GM21381 (cell line): ENCODE data around the gene CDK1.
A peak's percentile ranks its signal among the peaks of the same experiment; 100 is the strongest.

Experiments
- ATAC-seq: cut with Tn5 transposase; IDR thresholded peaks from one replicate; pipeline ENCODE4 v1.9.1; 2021; ENCODE audit warnings: mild to moderate bottlenecking, moderate library complexity; ENCODE audit not compliant: unreplicated experiment

CDK1 gene

DNA sequence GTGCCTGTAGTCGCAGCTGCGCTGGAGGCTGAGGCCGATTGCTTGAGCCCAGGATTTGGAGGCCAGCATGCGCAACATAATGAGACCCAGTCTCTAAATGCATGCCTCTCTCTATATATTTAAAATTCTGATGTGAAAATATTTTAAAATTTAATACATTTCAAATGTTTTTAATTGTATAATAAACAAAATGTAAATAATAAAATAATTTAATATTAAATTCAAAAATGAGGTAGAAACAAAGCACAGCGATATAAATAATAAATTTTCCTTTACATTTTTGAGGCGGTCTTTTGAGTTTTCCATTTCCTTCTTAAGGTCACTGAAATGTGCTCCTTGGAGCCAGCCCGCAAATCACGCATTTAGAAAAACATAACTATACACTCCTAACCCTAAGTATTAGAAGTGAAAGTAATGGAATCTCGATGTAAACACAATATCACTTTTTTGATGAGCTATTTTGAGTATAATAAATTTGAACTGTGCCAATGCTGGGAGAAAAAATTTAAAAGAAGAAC lies 523 bp upstream of the CDK1 start:
- ATAC-seq: peak; percentile 1

DNA sequence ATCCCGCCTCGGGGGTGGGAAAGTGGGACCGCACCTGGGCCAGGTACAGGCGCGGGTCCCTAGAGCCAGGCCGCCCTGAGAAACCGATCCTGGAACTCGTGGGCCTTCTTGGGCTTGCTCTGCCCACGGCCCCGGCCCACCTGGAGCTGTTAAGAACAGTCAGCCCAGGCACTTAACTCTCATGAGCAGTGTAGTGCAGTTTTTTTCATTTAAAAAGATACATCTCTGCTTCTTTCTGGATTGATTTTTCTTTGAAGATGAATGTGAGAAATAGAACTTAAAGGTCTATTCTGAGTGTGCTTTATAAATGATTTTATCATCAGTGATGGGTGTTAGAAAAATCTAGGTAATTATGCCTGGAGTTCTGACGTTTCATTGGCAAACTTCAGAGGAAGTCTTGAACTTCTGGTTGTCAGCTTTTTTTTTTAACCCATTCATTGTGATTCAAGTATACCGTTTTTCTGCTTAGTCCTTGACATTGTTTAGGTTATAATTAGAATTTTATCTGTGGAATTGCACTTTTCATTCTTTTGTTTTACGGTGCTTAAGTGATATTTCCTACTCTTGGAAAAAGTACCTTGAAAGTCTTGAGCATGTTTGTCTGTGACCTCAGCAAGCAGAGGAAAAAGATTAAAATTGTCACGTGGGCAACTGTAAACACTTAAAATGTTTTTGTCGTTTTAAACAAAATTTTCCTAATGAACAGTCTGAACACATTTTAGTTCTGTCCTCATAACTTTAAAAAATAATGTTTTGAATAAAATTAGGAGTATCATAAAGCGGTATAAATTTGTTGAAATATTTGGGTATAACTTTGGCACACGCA lies 906 bp downstream of the CDK1 start:
- ATAC-seq: peak; percentile 15

DNA sequence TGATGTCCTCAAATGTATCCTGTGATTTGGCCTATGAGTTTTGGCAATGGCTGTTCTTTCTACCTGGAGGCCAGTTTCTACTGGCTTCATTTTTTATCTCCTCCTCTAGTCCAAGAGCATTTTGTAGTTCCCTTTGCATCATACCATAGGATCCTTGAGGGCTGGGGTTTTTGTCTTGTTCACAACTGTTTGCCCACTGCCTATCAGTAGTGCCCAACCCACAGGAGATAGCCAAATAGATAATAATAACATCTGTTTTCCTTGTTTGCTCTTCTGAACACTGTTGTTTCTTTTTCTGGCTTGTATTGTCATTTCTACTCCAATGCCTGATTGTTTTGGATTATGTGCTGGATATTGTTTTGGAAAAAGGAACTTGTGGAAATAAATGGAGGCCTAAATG lies 3.4 kb downstream of the CDK1 start:
- no peak for ATAC-seq

DNA sequence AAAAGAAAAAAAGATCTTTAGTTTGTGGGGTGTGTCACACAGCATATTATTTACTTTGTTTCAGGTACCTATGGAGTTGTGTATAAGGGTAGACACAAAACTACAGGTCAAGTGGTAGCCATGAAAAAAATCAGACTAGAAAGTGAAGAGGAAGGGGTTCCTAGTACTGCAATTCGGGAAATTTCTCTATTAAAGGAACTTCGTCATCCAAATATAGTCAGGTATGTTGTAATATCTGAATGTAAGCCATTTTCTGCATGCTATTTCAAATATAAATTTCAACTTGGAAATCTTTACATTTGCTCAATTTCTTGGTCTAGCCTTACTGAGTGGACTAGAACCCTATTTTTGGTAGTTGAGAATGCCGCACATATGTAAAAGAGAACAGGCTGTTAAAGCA lies 6.4 kb downstream of the CDK1 start:
- ATAC-seq: no peak

DNA sequence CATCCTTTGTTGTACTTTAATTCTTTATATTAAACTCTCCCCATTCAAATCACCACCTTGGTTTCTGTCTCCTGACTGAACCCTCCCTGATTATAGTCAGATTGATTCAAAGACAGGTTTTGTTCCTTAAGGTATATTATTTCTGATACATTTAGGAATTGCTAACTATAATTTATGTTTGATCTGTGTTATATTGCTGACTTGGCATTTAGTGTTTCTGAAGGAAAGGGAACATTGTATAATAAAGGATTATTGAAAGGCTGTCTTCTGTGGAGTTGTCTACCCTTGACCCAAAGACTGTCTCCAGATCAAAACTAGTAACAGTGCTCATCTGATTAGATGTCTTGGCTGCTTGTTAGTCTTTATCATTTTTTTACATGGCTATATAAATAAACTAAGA lies 10.3 kb downstream of the CDK1 start:
- no peak for ATAC-seq

DNA sequence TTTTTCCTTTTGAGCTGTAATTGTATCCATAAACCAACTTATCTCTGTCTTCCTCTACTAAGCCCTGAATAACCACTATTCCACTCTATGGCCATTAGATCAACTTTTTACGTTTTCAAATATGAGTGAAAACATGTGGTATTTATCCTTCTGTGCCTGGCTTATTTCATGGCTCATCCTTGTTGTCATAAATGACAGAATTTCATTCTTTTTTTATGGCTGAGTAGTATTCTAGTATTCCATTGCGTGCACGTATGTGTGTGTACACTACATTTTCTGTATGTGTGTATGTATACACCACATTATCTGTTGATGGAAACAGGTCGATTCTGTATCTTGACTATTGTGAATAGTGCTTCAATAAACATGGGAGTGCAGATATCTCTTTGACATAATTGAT lies 11.1 kb downstream of the CDK1 start:
- no peak for ATAC-seq

DNA sequence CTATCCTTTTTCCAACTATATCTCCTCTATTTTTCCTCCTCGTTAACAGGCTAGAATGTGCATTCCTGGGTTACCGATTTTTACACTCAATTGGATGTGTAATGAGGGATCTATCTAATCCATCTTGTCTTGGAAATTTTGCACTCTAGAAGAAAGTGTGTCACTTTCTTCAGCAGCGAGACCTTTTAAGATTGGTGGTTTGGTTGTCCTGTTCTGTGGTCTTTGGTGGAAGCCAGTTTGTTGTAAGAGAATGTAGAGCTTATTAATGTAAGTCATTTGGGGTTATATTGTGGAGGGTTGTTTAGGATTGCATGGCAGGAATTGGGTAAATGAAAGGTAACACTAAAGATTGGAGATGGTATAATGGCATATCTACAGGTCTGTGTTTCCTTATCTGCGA lies 16.7 kb downstream of the CDK1 start:
- ATAC-seq: no peak

DNA sequence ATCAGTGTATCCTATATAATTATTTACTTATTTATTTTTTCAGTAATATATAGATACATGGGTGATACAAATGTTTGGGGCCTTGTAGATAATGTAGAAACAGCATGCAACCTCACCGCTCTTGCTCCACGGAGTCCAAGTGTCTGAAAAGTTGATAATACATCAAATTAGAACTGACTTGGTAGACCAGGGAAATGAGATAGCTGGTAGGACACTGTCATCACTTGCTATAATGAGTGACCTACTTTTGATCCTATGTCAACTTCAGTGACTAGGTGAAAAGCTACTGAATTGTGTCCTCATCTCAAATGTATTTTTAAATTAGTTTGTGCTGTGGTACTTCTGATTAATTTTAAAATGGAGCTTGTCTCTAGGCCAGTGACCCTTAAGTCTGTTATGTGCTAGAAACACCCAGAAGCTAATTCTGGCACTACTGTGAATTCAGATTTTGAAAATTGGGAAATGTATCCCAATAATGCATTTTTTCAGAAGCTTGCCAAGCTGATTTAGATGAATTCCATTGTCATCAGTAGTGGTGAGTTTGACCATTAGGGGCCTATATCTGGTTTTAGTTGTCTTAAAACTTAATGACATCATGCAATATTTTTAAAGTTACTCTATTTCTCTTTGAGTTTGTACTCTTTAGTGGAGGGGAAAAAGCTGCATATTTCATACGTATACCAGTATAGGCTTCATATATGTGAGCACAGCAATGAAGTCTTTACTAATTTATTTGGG lies 17.4 kb downstream of the CDK1 start:
- no peak for ATAC-seq

DNA sequence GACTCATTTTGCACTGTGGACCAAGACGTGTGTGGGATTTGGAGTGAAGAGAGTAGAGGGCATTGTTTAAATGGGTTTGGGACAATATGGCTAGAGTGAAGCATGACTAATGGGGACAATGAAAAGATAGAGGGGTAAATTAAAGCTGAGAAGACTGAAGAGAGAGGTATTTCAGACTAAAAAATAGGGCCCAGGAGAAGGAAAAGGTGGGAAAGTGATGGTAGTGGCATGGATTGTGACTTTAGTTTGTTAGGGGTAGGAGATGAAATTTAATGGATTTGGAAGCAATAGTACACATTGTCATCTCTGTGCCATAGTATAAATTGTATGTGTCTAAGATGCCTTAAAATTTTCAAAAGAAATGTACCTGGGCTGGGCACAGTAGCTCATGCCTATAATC lies 18.2 kb downstream of the CDK1 start:
- ATAC-seq: no peak

DNA sequence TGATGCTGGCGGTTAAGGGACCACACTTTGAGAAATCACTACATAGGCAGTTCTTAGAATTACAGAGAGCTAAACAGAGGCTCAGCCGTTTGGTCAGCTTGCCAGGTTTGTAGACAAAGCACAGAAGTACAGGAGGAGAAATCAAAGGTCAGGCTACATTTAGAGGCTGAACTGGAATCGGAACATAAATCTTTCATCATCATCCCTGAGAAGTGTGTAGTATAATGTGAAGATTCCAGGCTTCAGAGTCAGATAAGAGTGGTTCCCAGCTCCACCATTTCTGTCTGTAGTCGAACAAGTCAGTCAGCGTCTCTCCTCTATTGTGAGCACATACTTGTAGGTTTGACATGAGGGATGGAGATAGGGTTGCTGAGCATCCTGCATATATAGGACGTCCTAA lies 18.9 kb downstream of the CDK1 start:
- ATAC-seq: no peak

DNA sequence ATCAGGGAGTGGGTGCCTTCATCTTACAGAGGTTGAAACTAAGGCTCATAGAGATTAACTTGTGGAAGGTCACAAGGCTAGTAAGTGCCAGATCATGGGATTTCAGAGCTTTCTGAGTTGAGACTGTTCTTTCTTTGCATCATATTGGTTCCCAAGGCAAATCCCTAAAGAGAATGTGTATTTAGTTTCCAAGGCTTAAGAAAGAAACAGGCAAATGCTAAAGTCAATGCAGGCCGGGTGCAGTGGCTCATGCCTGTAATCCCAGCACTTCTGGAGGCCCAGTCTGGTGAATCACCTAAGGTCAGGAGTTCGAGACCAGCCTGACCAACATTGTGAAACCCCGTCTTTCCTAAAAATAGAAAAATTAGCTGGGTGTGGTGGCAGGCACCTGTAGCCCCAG lies 19.8 kb downstream of the CDK1 start:
- ATAC-seq: no peak

DNA sequence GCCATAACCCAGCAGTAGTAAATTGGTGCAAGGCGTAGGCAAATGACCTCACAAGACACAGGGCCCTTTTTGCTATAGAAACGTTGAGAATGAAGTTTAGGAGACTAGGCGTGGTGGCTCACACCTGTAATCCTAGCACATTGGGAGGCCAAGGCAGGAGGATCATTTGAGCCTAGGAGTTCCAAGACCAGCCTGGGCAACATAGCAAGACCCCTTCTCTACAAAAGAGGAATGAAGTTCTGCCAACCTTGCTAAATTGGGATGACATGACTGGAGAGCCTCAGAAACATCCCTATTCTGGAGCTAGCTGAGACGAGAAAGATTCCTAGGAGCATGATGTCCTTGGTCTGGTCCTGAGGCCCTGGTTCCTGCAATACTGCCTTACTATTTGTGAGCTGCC lies 20.6 kb downstream of the CDK1 start:
- ATAC-seq: no peak

DNA sequence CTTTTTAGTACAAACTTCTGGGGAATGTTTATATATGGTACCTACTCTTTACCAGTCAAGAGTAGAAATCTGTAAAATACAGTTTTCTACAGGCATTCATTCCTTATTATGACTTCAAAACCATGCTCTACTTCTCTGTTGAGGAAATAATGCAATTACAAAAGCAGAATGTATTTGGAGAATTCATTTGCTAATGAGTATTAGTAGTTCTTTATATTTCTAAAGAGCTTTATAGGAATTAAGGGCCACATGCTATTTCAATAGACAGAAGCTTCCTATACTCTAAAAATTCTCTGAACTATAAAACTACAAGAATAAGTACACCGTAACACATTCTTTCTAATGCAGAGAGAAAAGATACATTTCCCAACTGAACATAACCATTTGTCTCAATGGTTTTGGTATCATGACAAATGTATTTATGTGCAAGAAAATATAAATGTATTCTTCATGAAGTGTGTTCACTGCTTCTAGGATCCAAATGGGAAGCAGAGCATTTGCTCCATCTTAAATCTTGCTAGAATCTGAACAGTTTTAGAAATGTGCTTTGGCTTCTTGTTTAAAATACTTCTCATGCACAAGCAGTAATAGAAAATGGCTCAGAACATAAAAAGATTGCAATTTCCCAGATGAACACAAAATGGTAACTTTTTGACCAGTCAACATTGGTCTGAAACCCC lies 21.8 kb downstream of the CDK1 start:
- no peak for ATAC-seq

DNA sequence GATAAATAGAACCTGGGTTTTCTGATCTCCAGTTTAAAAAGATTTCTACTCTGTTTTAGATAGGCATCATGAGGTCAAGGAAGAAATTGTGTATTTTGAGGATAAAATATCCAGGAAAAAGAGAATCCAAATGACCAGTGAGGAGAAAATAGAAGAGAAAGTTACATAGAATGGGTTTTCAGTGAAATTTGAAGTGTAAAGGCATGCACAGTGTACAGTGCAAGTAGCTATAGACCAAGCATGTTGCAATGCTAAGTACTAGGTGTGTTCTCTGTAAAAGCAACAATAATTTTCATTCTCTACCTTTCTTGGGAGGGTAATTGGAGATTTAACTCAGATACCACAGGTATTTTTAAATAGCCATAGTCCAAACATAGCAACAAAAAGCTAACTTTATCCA lies 22.6 kb downstream of the CDK1 start:
- no peak for ATAC-seq

DNA sequence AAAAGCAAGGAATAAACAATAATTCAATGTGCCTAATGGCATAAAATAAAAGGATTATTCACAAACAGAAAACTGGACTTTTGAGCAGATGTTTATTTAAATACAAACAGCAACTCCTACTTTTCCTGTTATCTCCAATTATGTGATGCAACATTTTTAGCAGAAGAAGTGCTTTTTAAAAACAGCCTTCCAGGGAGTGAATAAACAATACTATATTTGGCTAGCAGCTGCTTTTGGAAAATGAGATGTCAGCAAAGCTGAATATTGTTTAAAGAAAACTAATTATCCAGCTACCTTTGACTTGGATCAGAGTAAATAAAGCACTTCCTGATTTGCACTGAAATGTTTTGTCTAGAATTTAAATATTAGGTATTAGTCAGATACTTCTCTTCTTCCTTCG lies 23.2 kb downstream of the CDK1 start:
- ATAC-seq: no peak

DNA sequence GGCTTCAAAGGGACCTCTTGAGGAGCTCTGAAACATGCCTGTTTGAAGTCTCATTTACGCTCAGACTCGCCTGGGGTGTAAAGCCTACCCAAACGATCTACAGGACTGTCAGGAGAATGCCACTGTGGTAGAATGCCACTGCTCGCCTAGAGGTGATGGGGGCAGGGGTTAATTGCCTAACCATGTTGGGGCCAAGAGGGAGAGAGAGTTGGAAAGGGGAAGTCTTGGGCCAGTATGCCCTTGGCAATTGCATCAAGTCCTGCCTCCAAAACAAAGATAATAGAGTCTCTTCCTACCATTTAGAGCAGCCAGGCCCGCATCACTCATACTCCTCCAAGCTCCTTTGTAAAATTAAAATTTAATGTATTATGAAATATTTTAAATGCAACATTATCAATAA lies 25.2 kb downstream of the CDK1 start:
- ATAC-seq: no peak

DNA sequence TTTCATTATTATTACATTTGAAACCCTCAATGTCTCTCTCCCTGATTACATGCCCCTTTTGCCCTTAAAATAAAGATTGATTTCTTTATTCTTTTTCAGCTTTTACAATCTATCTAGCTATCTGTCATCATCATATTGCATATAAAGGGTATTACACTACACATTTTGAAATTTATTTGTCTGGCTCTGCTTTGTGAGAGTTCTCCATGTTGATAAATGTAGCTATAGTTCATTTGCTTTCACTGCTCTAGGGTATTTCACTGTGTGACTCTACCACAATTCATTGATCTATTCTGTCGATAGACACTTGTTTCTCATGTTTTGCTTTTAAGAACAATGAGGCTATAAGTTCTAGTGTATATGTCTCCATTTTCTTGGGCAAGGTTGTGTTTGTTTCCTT lies 25.6 kb downstream of the CDK1 start:
- no peak for ATAC-seq

DNA sequence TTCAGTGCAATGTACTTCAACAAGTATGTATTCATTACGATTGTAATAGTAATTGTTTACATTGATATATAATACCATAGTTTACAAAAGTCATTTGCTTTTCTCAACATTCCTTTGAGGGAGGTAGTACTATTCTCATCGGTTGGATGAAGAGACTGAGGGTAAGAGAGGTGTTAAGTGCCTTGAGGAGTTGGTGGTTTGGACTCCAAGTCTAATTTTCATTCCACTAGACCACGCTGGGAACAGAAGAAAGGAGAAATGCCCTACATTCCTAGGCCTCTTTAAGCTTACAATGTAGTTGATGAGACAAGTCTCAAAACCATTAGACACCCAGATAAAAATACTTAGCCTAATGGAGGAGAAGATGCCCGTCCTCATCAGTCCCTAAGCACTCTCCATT lies 28.6 kb downstream of the CDK1 start:
- no peak for ATAC-seq

DNA sequence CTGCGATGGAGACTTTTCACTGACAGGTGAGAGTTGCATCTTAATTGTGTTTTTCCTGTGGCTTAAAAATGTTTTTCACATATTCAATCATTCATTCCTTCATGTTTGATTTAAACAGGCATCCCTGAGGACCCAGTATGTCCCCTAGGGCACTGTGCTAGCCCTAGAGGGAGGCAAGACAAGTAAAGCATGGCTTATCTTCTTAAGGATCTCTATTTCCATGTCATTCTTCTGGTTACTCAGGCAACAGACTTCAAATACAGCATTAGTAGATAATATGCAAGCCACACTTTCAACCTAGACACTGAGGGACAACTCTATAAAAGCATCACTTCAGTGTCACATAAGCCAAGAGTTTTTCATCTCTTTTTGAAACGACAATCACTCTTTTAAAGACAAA lies 29.2 kb downstream of the CDK1 start:
- no peak for ATAC-seq

DNA sequence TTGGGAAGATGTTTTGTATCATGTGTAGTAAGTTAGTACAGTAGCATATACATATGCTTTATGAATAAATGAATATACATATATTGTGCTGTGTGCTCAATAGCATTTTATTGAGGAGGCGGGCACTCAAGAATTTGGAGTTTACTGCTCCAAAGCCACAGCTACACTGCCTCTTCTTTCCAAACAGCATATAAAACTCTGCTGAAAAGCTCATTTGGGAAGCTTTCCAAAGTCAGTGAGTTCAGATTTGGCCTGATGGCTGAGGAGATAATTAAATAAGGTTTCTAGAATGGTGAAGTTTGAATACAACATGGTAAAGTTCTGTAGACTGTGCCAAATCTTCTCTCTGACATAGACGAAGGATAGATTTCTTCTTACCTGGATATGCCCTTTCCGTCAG lies 29.8 kb downstream of the CDK1 start:
- ATAC-seq: no peak

DNA sequence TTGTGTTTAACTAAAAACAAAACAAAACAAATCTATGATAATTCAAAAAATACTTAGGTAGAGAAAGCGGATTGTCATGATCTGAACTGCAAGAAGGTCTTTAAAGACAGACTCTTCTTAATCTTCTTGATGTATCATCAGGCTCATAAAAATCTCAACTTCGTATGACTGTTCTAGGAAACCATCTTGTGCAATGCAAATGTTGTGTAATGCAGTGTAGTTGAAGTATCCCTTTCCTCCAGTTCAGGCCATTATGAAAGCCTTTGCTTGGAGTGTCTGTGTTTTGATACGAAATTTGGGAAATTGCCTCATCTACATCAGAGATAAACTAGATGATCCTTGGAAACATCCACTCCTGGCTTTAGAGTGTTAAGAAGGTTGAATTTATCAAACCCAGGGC lies 30.9 kb downstream of the CDK1 start:
- ATAC-seq: no peak
